Activated naive CD4-positive, alpha-beta T cell treated with anti-CD3 and anti-CD28 coated beads, Interleukin-2, amount 50 U/mL, for 16 hours (primary cell): ENCODE results near the gene GEN1.
"Not testable (repeated sequence)": the region's sequence is repeated elsewhere in the genome, so short reads cannot be mapped to it uniquely, and the experiment has no call there.

Experiments
- DNase-seq: peaks from one replicate; pipeline ENCODE4 v3.0.0-alpha.2; 2020

Gene GEN1

DNA sequence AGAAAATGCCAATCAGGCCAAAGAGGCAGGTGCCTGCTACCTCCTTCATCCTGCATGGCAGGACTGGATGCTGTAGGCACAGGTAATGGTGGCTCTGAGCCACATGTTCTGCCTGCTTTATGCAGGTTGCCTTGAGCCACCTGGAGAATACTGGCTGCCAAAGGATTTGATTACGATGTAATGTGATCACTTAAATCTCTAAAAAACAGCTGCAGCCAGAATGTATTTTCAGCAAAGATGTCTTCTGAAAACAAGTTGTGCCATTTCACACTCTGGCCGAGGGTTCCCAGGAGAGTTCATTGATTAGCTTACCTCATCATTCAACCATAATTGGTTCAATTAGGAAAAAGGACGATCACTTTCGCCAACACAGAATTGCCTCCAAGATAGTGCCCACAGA is 44.4 kb downstream of the GEN1 start:
- DNase-seq: no peak

DNA sequence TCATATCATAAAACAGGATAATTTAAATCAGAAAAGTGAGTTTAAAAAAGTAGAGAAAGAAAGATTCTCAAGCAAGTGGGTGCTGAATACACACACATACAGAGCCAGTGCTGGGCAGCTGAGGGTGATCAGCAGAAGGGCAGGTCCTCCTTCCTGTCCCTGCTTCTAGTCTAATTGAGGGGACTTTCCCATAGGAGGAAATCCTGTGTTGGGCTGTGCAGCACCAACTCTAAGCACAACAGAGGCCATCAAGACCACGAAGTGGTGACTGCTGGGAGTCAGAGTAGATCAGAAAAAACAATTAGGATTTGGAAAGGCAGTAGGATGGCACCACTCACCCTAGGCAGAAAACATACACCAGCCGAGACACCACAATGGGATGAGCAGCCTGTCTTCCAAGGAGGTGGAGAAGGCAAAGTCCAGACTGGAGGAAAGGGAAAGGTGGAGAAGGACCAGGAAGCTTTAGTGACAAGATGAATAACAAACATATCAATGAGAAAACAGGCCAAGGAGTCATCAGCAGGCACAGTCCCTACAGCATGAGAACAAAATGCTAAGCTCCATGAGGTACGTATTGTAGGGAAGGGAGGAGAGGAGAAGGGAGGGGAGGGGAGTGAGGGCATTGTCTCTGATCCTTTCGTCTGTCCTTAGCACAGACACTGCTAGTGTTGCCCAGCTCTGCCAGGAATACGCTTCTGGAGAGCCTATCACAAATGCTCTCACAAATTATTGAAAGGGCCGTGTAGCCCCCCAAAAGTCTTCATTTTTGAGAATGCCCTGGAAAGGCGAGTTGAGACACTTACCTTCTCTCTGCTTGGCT is 45.6 kb downstream of the GEN1 start:
- DNase-seq: no peak

DNA sequence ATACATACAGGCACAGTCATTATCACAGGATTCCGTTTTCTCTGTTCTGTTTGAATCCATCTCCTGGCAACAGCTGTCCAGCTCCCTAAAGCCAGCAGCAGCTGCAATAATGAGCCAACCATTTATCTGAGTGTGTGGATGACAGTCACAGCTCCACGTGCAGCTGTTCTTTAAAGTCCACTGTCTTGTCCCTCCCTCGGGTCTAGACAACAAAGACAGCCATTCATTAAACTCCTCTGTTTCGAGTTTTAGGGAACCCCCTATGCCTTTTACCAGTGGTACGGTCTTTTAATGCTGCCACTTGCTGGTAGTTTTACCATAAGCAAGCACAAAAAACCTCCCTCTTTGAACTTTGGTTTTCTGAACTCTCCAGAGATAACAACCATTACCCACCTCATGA is 46.3 kb downstream of the GEN1 start:
- no peak for DNase-seq

DNA sequence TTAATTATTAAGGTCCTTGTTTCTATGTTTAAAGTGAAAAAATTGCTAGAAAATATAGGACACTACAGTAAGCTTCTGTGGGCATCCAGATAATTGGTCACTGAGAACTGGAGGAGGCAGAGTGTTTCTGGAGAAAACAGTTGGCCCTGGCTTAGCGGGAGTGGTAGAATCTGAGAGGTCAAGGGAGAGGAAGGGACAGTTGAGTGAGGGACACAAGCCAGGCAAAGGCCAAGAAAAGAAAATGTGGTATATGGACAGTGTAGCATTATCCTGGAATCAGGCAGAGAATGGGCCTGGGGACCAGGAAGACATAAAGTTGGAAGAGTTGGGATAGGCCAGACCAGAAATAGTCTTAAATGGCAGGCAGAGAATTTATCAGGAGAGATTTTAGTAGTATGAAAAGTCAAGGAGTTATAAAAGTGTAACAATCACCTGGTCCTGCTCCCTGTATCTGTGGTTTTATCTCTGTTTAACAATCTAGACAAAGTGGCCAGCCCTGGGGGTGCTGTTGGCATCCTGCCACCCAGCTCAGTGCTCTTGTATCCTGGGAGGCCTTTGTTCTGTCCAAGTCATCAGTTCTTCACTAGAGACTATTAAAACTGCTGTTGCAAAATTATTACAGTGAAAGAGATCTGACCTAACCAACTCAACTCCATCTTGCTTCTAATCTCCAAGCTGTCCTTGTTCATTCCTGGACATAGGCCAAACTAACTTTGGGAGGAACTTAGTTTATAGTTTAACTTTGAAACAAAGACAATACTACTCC is 46.9 kb downstream of the GEN1 start:
- no peak for DNase-seq

DNA sequence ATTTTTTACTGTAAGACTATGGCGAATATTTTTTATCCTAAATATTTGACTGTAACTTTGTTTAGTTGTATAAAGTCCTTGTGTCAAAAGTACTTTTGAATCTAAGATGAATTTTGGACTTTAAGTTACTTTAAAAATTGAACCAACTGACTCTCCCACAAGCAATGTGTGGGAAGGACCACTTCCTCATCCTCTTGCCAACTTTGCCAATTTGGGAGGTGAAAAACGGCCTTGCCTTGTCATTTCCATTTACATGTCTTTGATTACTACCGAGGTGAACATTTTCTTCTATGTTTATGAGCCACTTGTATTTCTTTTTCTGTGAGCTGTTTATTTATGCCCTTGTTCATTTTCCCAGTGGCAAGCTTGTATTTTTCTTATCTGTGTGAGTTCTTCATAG is 49.6 kb downstream of the GEN1 start:
- no peak for DNase-seq

DNA sequence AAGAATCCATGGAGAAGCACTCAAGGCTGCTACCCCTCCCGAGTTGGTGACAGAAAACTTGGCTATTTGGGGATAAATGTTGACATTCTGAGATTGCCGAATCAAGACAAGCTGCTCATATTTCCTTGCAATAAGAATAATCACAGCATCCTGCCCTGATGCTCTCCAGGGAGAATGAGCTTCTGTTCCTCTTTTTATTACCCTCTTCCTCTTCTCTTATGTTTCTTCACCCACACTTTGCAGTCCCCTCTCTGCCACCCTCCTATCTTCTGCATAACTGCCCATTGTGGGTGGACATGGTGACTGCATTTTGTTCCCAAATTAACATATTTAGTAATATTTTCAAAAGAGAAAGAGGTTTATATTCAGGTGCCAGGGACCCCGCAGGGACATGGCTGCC is 50.4 kb downstream of the GEN1 start:
- DNase-seq: no peak

DNA sequence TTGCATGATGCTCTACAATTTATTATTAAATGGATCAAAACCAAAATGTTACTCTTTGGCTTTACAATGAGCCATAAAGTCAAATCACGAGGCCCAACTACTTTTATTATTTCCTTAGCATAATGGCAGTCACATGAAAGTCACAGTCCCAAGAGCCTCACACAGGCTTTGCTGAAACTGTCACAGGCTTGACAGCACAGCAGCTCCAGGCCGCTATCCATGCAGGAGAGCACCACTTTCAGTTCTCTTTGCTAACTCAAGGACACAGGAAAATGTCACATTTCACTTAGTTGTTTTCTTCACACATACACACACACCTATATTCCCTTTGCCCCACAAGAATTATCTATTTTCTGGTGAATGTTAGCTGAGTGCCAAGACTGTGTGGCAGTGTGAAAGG is 51.2 kb downstream of the GEN1 start:
- DNase-seq: no peak

DNA sequence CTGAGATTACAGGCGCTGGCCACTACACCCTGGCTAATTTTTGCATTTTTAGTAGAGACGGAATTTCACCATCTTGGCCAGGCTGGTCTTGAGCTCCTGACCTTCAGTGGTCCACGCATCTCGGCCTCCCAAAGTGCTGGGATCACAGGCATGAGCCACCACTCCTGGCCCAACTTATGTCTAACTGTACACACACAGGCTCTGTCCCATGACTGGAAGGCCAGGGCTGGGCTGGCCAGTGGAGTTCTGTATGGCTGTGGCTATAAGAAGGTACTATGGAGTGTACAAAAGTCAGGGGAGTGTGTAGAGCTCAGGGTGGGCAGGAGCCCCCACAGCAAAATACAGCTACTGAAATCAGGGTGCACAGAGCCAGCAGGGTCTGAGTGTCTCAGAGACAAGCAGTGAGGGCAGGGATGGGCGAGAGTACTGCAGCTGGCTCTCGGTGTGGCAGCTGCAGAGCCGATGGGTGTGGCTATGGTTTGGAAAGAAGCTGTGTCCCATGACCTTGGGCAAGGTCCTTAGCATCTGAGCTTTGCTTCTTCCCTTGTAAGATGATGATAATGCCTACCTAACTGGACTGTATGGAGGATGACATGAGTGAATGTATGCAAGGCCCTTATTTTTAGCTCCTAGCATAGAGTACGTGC is 51.9 kb downstream of the GEN1 start:
- no peak for DNase-seq

DNA sequence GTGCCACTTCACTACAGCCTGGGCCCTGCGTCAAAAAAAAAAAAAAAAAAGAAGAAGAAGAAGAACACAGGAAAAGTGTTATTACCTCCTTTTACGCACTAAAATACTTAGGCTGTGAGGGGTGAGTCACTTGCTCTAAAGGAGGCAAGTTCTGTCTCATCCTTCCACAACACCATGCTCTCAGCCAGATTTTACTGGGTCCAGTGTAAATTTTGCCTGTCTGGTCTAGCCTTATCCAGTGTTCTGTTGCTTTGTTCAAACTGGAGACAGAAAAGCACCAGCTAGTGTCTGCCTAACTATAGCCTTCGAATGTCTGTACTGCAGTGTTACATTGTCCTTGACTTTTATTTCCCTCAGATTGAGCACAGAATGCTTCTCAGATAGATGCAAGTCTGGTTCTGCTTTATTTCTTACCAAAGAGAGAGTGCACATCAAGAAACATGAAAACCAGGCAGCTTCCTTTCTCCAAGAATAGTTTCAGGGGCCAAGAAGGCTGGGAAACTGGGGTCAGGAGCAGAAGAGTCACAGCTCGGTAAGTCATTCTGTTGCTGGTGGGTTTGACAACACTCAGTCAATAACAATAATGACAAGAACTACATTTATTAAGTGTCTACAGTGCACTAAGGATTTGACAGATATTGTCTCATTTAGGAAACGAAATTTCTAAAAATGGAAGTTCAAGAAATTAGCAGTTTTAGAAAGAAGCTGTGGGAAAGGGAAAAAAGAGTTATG is 59.2 kb downstream of the GEN1 start:
- no peak for DNase-seq

DNA sequence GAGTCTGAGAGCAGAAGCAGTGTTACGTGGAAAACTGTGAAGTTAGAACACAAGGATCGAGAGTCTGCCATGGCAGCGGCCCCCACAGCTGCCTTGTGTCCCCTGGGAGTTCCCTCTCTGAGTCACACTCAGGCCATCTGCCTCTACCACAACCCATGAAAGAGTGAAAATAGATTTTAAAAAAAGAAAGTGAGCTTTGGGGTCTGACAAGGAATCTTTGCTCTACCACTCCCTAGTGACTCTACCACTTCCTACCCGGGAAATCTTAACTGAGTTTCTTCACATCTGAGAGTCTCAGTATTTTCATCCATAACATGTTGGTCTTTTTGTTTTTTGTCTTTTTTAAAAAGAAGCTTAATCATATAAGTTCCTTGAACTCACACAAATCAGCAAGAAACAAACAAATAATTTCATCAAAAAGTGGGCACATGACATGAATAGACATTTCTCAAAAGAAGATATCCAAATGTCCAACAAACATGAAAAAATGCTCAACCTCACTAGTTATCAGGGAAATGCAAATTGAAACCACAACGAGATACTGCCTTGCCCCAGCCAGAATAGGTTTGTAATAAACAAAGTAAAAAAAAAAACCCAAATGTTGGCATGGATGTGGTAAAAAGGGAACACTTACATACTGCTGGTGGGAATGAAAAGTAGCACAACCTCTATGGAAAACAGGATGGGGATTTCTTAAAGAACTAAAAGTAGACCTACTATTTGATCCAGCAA is 60.0 kb downstream of the GEN1 start:
- no peak for DNase-seq

DNA sequence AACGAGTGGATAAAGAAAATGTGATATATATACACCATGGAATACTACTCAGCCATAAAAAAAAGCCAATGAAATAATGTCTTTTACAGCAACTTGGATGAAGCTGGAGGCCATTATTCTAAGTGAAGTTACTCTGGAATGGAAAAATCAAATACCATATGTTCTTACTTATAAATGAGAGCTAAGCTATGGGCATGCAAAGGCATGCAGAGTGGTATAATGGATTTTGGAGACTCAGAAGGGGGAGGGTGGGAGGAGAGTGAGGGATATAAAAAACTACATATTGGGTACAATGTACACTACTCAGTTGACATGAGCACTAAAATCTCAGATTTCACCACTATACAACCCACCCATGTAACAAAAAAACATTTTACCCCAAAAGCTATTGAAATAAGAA is 60.7 kb downstream of the GEN1 start:
- DNase-seq: no peak

DNA sequence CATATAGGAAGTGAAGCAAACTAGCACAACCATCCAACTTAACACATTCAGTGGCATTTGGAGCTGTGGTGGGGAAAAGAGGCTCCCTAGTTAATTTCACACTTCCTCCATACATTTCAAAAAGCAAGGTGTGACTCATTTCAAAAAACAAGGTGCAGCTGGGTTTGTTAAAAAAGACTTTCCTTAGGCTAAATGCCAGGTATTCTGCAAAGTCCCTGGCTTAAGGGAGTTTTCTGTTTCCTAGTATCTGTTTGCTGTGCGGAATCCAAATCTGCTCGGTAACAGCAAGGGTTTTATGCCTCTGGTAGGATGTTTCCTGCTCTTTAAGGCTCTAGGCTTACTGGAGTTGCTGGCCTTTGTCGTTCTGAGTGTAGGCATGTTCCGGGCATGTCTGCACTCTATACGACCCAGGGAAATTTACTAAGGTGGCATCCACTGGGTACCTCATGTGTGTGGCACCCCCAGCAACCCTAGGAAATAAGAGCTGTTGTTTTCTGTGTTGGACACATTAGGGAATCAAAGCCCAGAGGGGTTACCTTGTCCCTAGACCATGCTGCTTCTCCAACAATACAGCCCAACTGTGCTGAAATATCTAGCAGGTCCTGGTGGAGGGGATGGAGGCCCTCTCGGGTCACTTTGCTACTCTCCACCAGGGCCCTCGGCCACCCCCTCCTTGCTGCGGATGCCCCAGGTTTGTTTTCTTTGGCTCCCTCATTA is 61.7 kb downstream of the GEN1 start:
- DNase-seq: no peak

DNA sequence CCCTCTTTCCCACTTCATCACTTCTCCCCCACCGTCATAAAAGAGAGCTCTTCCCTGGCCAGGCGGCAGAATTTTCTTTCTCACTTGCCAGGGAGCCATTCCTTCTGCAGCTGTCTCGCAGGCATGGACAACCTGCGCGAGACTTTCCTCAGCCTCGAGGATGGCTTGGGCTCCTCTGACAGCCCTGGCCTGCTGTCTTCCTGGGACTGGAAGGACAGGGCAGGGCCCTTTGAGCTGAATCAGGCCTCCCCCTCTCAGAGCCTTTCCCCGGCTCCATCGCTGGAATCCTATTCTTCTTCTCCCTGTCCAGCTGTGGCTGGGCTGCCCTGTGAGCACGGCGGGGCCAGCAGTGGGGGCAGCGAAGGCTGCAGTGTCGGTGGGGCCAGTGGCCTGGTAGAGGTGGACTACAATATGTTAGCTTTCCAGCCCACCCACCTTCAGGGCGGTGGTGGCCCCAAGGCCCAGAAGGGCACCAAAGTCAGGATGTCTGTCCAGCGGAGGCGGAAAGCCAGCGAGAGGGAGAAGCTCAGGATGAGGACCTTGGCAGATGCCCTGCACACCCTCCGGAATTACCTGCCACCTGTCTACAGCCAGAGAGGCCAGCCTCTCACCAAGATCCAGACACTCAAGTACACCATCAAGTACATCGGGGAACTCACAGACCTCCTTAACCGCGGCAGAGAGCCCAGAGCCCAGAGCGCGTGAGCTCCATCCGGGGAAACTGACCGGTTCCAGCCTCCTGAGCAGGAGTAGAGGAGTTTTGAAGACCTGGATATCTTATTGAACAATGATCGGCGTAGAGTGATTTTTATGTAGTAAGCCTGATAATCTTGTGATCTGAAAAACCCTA is 62.7 kb downstream of the GEN1 start, which contains the start of gene MSGN1:
TSS of gene MSGN1 (plus strand) at position 65 of the 850 bp plus-strand sequence. CDS start at position 124, 59 bp downstream.
- no peak for DNase-seq

DNA sequence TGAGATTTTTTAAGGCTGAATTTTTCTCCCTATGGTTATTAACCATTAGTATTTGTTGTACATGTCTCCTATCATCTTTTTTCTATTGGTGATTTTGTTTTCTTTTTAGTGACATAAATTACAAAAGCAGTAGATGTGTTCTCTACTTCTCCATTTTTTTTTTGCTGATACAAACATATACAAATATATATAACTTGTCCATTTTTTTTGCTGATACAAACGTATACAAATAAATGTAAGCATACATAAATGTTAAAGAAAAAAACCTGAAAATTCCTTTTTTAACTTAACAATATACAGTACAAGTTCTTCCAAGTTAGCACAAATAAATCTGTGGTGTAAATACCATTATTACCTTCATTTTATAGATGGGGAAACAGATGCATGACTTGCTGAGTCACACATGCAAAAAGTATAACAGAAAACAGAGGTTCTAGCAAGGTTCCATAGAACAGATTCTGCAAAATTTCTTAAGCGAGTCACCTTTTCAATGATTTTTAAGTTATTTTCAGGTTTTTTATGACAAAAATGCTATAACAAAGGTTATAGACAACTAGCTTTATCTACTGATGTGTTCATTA is 64.4 kb downstream of the GEN1 start:
- no peak for DNase-seq

DNA sequence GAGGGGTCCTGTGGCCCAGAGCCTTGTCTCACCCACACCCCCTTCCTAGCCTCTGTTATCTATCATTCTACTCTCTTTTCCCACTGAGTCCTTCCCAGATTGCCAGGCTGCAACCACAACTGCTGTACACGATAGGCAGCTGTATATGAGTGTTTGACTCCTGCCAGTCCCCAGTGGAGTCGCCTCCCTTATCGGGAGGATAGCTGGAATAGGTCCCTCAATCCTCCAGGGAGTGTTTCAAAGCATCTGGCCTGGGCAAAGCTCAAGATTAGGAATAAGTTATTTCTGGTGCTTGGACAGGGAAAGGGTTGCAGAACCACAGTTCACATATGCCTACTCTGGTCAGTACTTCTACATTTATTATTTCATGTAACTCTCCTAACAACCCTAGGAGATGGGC is 67.1 kb downstream of the GEN1 start:
- DNase-seq: no peak

DNA sequence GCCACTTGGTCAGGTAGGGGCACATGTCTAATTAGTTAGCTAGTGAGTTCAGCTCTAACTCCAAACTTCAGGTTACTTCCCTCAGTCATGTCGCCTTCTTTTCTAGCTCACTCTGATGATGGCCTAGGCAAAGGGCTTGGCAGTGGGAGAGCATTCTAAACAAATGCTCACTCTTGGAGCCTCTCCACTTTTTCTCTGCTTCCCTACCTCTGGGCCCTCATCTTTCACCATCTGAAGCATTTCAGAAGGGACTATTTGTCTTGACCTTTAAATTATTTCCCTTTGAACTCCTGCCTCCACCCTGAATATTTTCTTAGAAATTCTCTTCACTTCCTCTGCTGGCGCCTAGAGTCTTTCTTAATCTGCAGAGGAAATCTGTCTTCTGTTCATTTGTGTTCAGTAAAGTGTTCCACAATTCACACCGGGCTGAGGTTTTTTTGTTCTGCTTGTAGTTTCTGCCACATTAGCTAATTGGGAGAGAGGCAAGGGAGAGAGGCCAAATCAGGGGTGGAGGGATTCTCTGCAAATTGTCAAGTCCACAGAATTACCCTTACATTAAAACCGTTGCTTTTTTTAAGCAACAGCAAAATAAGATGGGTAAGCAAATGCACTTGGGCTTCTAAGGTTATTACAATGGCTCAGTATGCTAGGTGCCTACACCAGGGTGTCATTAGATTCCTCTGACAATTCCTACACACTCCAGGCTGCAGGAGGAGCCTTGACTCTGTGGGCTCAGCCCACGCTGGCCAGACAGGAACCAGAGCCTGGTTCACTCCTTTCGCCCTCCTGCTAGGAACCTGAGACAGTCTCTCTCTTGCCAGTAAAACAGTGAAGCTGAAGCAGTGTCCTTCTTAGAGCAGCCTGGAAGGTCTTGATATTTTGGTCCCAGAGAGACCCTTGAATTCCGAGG is 67.9 kb downstream of the GEN1 start:
- no peak for DNase-seq

DNA sequence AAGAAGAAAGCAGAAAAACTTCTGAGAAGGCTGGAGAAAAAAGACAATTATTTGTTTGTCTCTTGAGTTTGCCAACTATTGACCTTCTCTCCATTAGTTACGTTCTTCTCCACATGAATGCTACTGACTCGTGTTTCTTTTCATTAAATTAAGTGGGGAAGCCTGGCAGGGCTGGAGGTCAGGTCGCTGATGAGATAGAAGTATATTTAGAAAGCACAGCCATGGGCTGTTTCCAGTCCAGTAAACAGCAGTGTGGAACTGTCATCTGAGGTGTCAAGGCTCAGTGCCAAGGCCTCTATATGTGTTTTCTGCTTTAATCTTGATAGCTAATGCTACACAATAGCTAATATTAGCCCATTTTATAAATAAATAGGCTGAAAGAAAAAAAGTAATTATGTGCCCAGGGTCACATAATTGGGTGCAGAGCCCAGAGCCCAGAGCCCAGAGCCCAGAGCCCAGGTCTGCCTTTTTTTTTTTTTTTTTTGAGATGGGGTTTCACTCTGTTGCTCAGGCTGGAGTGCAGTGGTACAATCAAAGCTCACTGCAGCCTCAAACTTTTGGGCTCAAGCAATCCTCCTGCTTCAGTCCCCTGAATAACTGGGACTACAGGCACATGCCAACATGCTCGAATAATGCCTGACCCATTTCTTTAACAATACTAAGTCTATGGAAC is 68.6 kb downstream of the GEN1 start:
- no peak for DNase-seq

DNA sequence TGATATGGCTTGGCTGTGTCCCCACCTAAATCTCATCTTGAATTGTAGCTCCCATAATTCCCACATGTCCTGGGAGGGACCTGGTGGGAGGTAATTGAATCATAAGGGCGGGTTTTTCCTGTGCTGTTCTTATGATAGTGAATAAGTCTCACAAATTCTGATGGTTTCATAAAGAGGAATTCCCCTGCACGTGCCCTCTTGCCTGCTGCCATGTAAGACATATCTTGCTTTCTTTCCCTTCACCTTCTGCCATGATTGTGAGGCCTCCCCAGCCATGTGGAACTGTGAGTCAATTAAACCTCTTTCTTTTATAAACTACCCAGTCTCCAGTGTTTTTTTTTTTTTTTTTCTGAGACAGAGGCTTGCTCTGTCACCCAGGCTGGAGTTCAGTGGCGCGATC is 69.7 kb downstream of the GEN1 start:
- DNase-seq: not testable (repeated sequence)

DNA sequence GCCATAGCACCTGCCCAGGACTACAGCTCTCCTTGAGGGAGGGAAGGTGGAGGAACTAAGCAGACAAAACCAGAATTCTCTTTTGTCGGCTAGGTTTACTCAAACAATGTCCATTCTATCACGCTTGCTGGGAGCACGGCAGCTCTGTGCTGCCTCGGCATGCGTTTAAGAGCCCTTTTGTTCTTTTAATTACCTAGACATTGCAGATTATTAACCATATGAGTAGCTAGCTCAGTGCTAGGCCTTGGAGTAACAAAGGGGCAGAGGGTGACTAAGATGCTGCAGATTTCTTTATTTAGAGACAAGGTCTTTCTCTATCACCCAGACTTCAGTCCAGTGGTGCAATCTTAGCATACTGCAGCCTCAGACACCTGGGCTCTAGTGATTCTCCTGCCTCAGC is 73.4 kb downstream of the GEN1 start:
- no peak for DNase-seq
